ENCODE measurements around the gene TRIM72. TPM values are rescaled to one million over a fixed set of nuclear protein-coding genes. Genes with fewer than 3 reads are reported as not detected.

The TRIM72 gene
- total and polyA plus RNA-seq, 2 of the 4 experiments (the other 2 are of a cell fraction) = not detected

DNA sequence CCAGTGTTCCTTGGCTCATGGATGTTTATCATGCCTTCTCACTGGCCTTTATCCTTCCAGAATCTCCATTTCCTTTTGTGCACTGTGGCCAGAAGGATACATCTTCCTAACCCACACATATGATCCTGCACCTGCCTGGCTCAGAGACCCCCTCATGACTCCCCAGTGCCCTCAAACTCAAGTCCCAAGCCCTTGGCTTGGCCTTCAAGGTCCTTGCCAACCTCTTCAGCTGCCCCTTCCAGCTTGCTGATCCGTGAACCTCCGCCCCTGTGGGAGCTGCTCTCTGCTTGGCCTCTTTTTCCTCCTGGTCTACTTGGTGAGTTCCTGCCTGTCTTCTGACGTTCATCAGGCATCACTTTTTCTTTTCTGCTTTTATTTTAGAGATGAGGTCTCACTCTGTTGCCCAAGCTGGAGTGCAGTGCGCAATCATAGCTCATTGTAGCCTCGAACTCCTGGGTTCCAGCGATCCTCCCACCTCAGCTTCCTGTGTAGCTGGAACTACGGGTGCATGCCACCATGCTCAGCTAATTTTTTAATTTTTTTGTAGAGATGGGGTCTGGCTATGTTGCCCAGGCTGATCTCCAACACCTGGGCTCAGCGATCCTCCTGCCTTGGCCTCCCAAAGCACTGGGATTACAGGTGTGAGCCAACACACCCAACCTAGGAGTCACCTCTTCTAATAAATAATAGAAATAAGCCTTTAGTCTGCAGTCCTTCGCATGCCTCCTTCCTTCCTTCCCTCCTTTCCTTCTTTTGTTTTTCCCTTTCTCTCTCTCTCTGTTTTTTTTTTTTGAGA lies 8.8 kb upstream of the TRIM72 start:
- POLR2A ChIA-PET (ENCODE audit: unreplicated experiment) = no interaction called here
- H4K20me1 ChIP-seq (ENCODE audit: insufficient read depth, low read length) = peaks cover 9% of the 10 kb centered on the region; the same call in 1 of the 2 replicates
- H2BK5ac ChIP-seq (ENCODE audit: low read depth, low read length, poor library complexity, severe bottlenecking) = no peak overlapping the region
- dilution Hi-C loops (cut with HindIII; ENCODE audit: low sequenced_read_pairs, unreplicated experiment) = no loop called here
- ATAC-seq (ENCODE audit: low read depth) (no peak), DNase-seq (no peak)
- no peaks in the 10 kb centered on the region for H3K79me1 ChIP-seq (ENCODE audit: low read depth in 1 of 2, low read length in 2 of 2)
- no peak overlapping the region for H2BK120ac ChIP-seq (ENCODE audit: low read depth, low read length)
- CTCF ChIA-PET = no interaction called here
- no peak overlapping the region for H2AK5ac ChIP-seq (ENCODE audit: low read depth, low read length)
- no peak overlapping the region for H2BK15ac ChIP-seq (ENCODE audit: low read depth, low read length)
- peaks cover 2% of the 10 kb centered on the region; the same call in 1 of the 2 replicates for H3K36me3 ChIP-seq (ENCODE audit: control insufficient read depth, insufficient read depth, low read length)
- WGBS, 2 experiments (ENCODE audit: extremely low coverage in 2 of 2, insufficient read length in 1 of 2) = 100% methylated on average over 2 of the region's 9 CpGs; no CpG with 5 or more reads in 1 of the 2 experiments
- H2BK20ac ChIP-seq (ENCODE audit: low read depth, low read length) = no peak overlapping the region
- H3K9ac ChIP-seq (ENCODE audit: low read depth, low read length) = no peak overlapping the region
- in situ Hi-C loops (cut with MboI; ENCODE audit: low sequenced_read_pairs) = no loop called here
- peaks cover 31% of the 10 kb centered on the region for H3K27me3 ChIP-seq (ENCODE audit: control insufficient read depth, insufficient read depth, low read length)
- no peak overlapping the region for H3K18ac ChIP-seq (ENCODE audit: low read depth, low read length)
- no peak overlapping the region for H4K91ac ChIP-seq (ENCODE audit: insufficient read depth, low read depth, low read length)
- no peak overlapping the region for H3K56ac ChIP-seq (ENCODE audit: extremely low read depth, insufficient read depth, low read length)
- no peak overlapping the region for H4K5ac ChIP-seq (ENCODE audit: low read depth, low read length)
- H3K4me2 ChIP-seq (ENCODE audit: low read depth, low read length) = no peak overlapping the region
- H3K4me1 ChIP-seq (ENCODE audit: control insufficient read depth, insufficient read depth, low read length) = peaks cover 4% of the 10 kb centered on the region; the same call in 1 of the 2 replicates
- H3K9me1 ChIP-seq (ENCODE audit: insufficient read depth, low read length) = no peaks in the 10 kb centered on the region
- H3K14ac ChIP-seq (replicated peaks; ENCODE audit: low read depth, low read length) = no peak overlapping the region
- no peak overlapping the region for H3K27ac ChIP-seq (ENCODE audit: insufficient read depth, low read length)
- intact Hi-C loops (cut with micrococcal nuclease) = no loop called here
- H2AFZ ChIP-seq (replicated peaks; ENCODE audit: low read length, poor library complexity) = no peak overlapping the region
- H3K9me3 ChIP-seq (ENCODE audit: control insufficient read depth, insufficient read depth, low read length) = no peaks in the 10 kb centered on the region
- no peak overlapping the region for H3K4me3 ChIP-seq (ENCODE audit: insufficient read depth, low read depth, low read length)
- no peak overlapping the region for H3K4ac ChIP-seq (ENCODE audit: low read depth, low read length)
- no peak overlapping the region for H4K8ac ChIP-seq (ENCODE audit: low read depth in 2 of 2, low read length in 2 of 2)
- BruUV-seq (replicated peaks) = no TSS peak
- H2AK9ac ChIP-seq (replicated peaks; ENCODE audit: low read depth, low read length, poor library complexity) = no peak overlapping the region
- H3K23ac ChIP-seq (ENCODE audit: low read depth, low read length) = no peak overlapping the region
- TF ChIP-seq RFX5 (IDR thresholded peaks at IDR 0.05; ENCODE audit: low read depth, low read length) = no peak
- TF ChIP-seq FOS (IDR thresholded peaks at IDR 0.05; ENCODE audit: low read depth, low read length) = no peak
- no peak for TF ChIP-seq CHD1 (IDR thresholded peaks at IDR 0.05; ENCODE audit: low read depth, low read length)
- TF ChIP-seq BHLHE40 (IDR thresholded peaks at IDR 0.05; ENCODE audit: low read depth, low read length) = no peak
- no peak for TF ChIP-seq MXI1 (IDR thresholded peaks at IDR 0.05; ENCODE audit: borderline replicate concordance, low read depth, low read length)
- TF ChIP-seq, protein P1, sequence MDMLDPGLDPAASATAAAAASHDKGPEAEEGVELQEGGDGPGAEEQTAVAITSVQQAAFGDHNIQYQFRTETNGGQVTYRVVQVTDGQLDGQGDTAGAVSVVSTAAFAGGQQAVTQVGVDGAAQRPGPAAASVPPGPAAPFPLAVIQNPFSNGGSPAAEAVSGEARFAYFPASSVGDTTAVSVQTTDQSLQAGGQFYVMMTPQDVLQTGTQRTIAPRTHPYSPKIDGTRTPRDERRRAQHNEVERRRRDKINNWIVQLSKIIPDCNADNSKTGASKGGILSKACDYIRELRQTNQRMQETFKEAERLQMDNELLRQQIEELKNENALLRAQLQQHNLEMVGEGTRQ (IDR thresholded peaks at IDR 0.05; ENCODE audit: low read depth, low read length) = no peak
- TF ChIP-seq RAD21 (IDR thresholded peaks at IDR 0.05; ENCODE audit: low read length) = no peak
- TF ChIP-seq RCOR1 (IDR thresholded peaks at IDR 0.05; ENCODE audit: insufficient replicate concordance, low read length) = no peak
- TF ChIP-seq MAFK (IDR thresholded peaks at IDR 0.05; ENCODE audit: low read depth, low read length) = no peak
- no peak for TF ChIP-seq MAZ (IDR thresholded peaks at IDR 0.05; ENCODE audit: borderline replicate concordance, low read depth, low read length)
- no peak for TF ChIP-seq NFE2L2 (IDR thresholded peaks at IDR 0.05; ENCODE audit: low read depth, low read length)
- no peak for TF ChIP-seq POLR2A (IDR thresholded peaks at IDR 0.05; ENCODE audit: low read depth, low read length)
- TF ChIP-seq ELK1 (IDR thresholded peaks at IDR 0.05; ENCODE audit: borderline replicate concordance, low read depth, low read length) = no peak
- TF ChIP-seq CEBPB (IDR thresholded peaks at IDR 0.05; ENCODE audit: low read depth, low read length) = no peak
- TF ChIP-seq SMC3 (IDR thresholded peaks at IDR 0.05; ENCODE audit: low read depth, low read length) = no peak
